Measurements from ENCODE around the gene CCDC78.
"Not testable (repeated sequence)": the region's sequence is repeated elsewhere in the genome, so short reads cannot be mapped to it uniquely, and the experiment has no call there.

Gene CCDC78

GRCh38 chr16:692356-693108 lies 33.7 kb downstream of the CCDC78 start:
- Histone ChIP-seq H3K79me1 (ENCODE audit: low read depth, low read length) (peaks cover 15% of the 10 kb centered on the region), H3K4me2 (ENCODE audit: insufficient read depth, low read length, poor library complexity, severe bottlenecking) (no peak overlapping the region), H3K36me3 (replicated peaks in 1 of 2; ENCODE audit: control insufficient read depth in 2 of 2, insufficient read depth in 2 of 2, low read length in 2 of 2) (peaks cover 4 to 6% of the 10 kb centered on the region in 2 donors), H3K4ac (ENCODE audit: low read length) (no peak overlapping the region), H2BK15ac (ENCODE audit: low read length) (no peak overlapping the region), H3K18ac (ENCODE audit: low read length) (no peak overlapping the region), H3K14ac (ENCODE audit: low read length) (no peak overlapping the region), H3K23ac (ENCODE audit: low read depth, low read length, poor library complexity) (no peak overlapping the region), H3K27me3 (ENCODE audit: control insufficient read depth in 3 of 3, insufficient read depth in 3 of 3, low read depth in 1 of 3, low read length in 3 of 3) (peaks cover 10 to 57% (median 28%) of the 10 kb centered on the region in 3 experiments), H3K4me3 (ENCODE audit: low read length in 2 of 2) (no peak overlapping the region), H2AFZ (ENCODE audit: low read length) (no peak overlapping the region), H2BK120ac (ENCODE audit: low read depth, low read length) (no peak overlapping the region), H4K91ac (ENCODE audit: low read depth, low read length, poor library complexity) (no peak overlapping the region), H3K27ac (replicated peaks; ENCODE audit: low read length) (no peak overlapping the region), H2AK5ac (ENCODE audit: low read depth, low read length) (peak overlapping the region; percentile 56), H2BK12ac (ENCODE audit: low read length) (no peak overlapping the region), H4K8ac (ENCODE audit: low read depth, low read length) (no peak overlapping the region), H3K9ac (ENCODE audit: low read depth, low read length, poor library complexity) (no peak overlapping the region), H2BK5ac (ENCODE audit: low read length) (no peak overlapping the region), H3K4me1 (ENCODE audit: control insufficient read depth in 2 of 2, insufficient read depth in 1 of 2, low read depth in 1 of 2, low read length in 2 of 2) (peaks cover 4 to 13% of the 10 kb centered on the region in 2 donors), H3K9me3 (replicated peaks in 1 of 2; ENCODE audit: control insufficient read depth in 2 of 2, insufficient read depth in 1 of 2, low read depth in 1 of 2, low read length in 2 of 2) (peaks cover 0 to 6% of the 10 kb centered on the region in 2 donors)
- WGBS, 2 donors (ENCODE audit: extremely low coverage in 2 of 2, insufficient read length in 2 of 2, insufficient replicate concordance in 1 of 2), result no CpG with 5 or more reads among the region's 10 CpGs
- DNase-seq (ENCODE audit: low spot score), result no peak

GRCh38 chr16:691242-691641 lies 35.0 kb downstream of the CCDC78 start:
- H2BK5ac ChIP-seq (ENCODE audit: low read length); DNase-seq (ENCODE audit: low spot score); H2BK15ac ChIP-seq (ENCODE audit: low read length); H4K91ac ChIP-seq (ENCODE audit: low read depth, low read length, poor library complexity); H2AFZ ChIP-seq (ENCODE audit: low read length); H3K23ac ChIP-seq (ENCODE audit: low read depth, low read length, poor library complexity); H3K4me2 ChIP-seq (ENCODE audit: insufficient read depth, low read length, poor library complexity, severe bottlenecking); H3K9ac ChIP-seq (ENCODE audit: low read depth, low read length, poor library complexity); H3K14ac ChIP-seq (ENCODE audit: low read length); H3K27ac ChIP-seq (replicated peaks; ENCODE audit: low read length); H4K8ac ChIP-seq (ENCODE audit: low read depth, low read length); H2BK120ac ChIP-seq (ENCODE audit: low read depth, low read length); H3K9me3 ChIP-seq (replicated peaks in 1 of 2; ENCODE audit: control insufficient read depth in 2 of 2, insufficient read depth in 1 of 2, low read depth in 1 of 2, low read length in 2 of 2); H3K4ac ChIP-seq (ENCODE audit: low read length); H3K18ac ChIP-seq (ENCODE audit: low read length): not testable (repeated sequence)
- H3K79me1 ChIP-seq (ENCODE audit: low read depth, low read length), result peaks cover 15% of the 10 kb centered on the region
- peaks cover 10 to 47% (median 28%) of the 10 kb centered on the region in 3 experiments for H3K27me3 ChIP-seq (ENCODE audit: control insufficient read depth in 3 of 3, insufficient read depth in 3 of 3, low read depth in 1 of 3, low read length in 3 of 3)
- H3K36me3 ChIP-seq (replicated peaks in 1 of 2; ENCODE audit: control insufficient read depth in 2 of 2, insufficient read depth in 2 of 2, low read length in 2 of 2), result peaks cover 13 to 19% of the 10 kb centered on the region in 2 donors
- H3K4me1 ChIP-seq (ENCODE audit: control insufficient read depth in 2 of 2, insufficient read depth in 1 of 2, low read depth in 1 of 2, low read length in 2 of 2), result peaks cover 4 to 13% of the 10 kb centered on the region in 2 donors
- peak overlapping the region; percentile 0 for H2BK12ac ChIP-seq (ENCODE audit: low read length)
- peak overlapping the region; percentile 53 for H2AK5ac ChIP-seq (ENCODE audit: low read depth, low read length)
- H3K4me3 ChIP-seq (ENCODE audit: low read length in 2 of 2), result peak overlapping the region in 1 of 2 donors; percentile 62
- WGBS, 2 donors (ENCODE audit: extremely low coverage in 2 of 2, insufficient read length in 2 of 2, insufficient replicate concordance in 1 of 2), result no CpG with 5 or more reads among the region's 16 CpGs

GRCh38 chr16:689175-689897 lies 36.9 kb downstream of the CCDC78 start:
- Histone ChIP-seq H3K36me3 (replicated peaks in 1 of 2; ENCODE audit: control insufficient read depth in 2 of 2, insufficient read depth in 2 of 2, low read length in 2 of 2) (peaks cover 21 to 37% of the 10 kb centered on the region in 2 donors), H3K4ac (ENCODE audit: low read length) (no peak overlapping the region), H4K8ac (ENCODE audit: low read depth, low read length) (peak overlapping the region; percentile 83), H2BK15ac (ENCODE audit: low read length) (no peak overlapping the region), H3K27ac (replicated peaks; ENCODE audit: low read length) (no peak overlapping the region), H3K23ac (ENCODE audit: low read depth, low read length, poor library complexity) (peak overlapping the region; percentile 26), H3K14ac (ENCODE audit: low read length) (no peak overlapping the region), H3K4me2 (ENCODE audit: insufficient read depth, low read length, poor library complexity, severe bottlenecking) (peak overlapping the region; percentile 82), H2BK5ac (ENCODE audit: low read length) (no peak overlapping the region), H3K4me1 (ENCODE audit: control insufficient read depth in 2 of 2, insufficient read depth in 1 of 2, low read depth in 1 of 2, low read length in 2 of 2) (peaks cover 4 to 9% of the 10 kb centered on the region in 2 donors), H3K4me3 (ENCODE audit: low read length in 2 of 2) (peak overlapping the region; percentile 78 to 89), H2BK120ac (ENCODE audit: low read depth, low read length) (no peak overlapping the region), H3K9ac (ENCODE audit: low read depth, low read length, poor library complexity) (peak overlapping the region; percentile 78), H2AK5ac (ENCODE audit: low read depth, low read length) (peak overlapping the region; percentile 33), H3K18ac (ENCODE audit: low read length) (no peak overlapping the region), H3K79me1 (ENCODE audit: low read depth, low read length) (peaks cover 17% of the 10 kb centered on the region), H3K9me3 (replicated peaks in 1 of 2; ENCODE audit: control insufficient read depth in 2 of 2, insufficient read depth in 1 of 2, low read depth in 1 of 2, low read length in 2 of 2) (peaks cover 0 to 2% of the 10 kb centered on the region in 2 donors), H2AFZ (ENCODE audit: low read length) (peak overlapping the region; percentile 92), H4K91ac (ENCODE audit: low read depth, low read length, poor library complexity) (no peak overlapping the region), H3K27me3 (ENCODE audit: control insufficient read depth in 3 of 3, insufficient read depth in 3 of 3, low read depth in 1 of 3, low read length in 3 of 3) (peaks cover 4 to 27% (median 14%) of the 10 kb centered on the region in 3 experiments), H2BK12ac (ENCODE audit: low read length) (no peak overlapping the region)
- no peak for DNase-seq (ENCODE audit: low spot score)
- WGBS, 2 donors (ENCODE audit: extremely low coverage in 2 of 2, insufficient read length in 2 of 2, insufficient replicate concordance in 1 of 2), result no CpG with 5 or more reads among the region's 26 CpGs

GRCh38 chr16:687499-687898 lies 38.7 kb downstream of the CCDC78 start:
- Histone ChIP-seq H3K79me1 (ENCODE audit: low read depth, low read length) (peaks cover 30% of the 10 kb centered on the region), H3K4ac (ENCODE audit: low read length) (no peak overlapping the region), H3K4me3 (ENCODE audit: low read length in 2 of 2) (no peak overlapping the region), H3K27me3 (ENCODE audit: control insufficient read depth in 3 of 3, insufficient read depth in 3 of 3, low read depth in 1 of 3, low read length in 3 of 3) (peaks cover 0 to 9% (median 2%) of the 10 kb centered on the region in 3 experiments), H2BK15ac (ENCODE audit: low read length) (no peak overlapping the region), H3K4me2 (ENCODE audit: insufficient read depth, low read length, poor library complexity, severe bottlenecking) (no peak overlapping the region), H3K9ac (ENCODE audit: low read depth, low read length, poor library complexity) (no peak overlapping the region), H3K27ac (replicated peaks; ENCODE audit: low read length) (no peak overlapping the region), H3K36me3 (replicated peaks in 1 of 2; ENCODE audit: control insufficient read depth in 2 of 2, insufficient read depth in 2 of 2, low read length in 2 of 2) (peaks cover 29 to 51% of the 10 kb centered on the region in 2 donors), H4K91ac (ENCODE audit: low read depth, low read length, poor library complexity) (no peak overlapping the region), H2AFZ (ENCODE audit: low read length) (no peak overlapping the region), H3K9me3 (replicated peaks in 1 of 2; ENCODE audit: control insufficient read depth in 2 of 2, insufficient read depth in 1 of 2, low read depth in 1 of 2, low read length in 2 of 2) (peaks cover 0 to 2% of the 10 kb centered on the region in 2 donors), H3K4me1 (ENCODE audit: control insufficient read depth in 2 of 2, insufficient read depth in 1 of 2, low read depth in 1 of 2, low read length in 2 of 2) (peaks cover 4 to 13% of the 10 kb centered on the region in 2 donors), H2BK5ac (ENCODE audit: low read length) (peak overlapping the region; percentile 53), H2BK12ac (ENCODE audit: low read length) (no peak overlapping the region), H3K23ac (ENCODE audit: low read depth, low read length, poor library complexity) (peak overlapping the region; percentile 20), H4K8ac (ENCODE audit: low read depth, low read length) (no peak overlapping the region), H2AK5ac (ENCODE audit: low read depth, low read length) (no peak overlapping the region), H3K18ac (ENCODE audit: low read length) (no peak overlapping the region), H2BK120ac (ENCODE audit: low read depth, low read length) (no peak overlapping the region), H3K14ac (ENCODE audit: low read length) (no peak overlapping the region)
- DNase-seq (ENCODE audit: low spot score), result no peak
- WGBS, 2 donors (ENCODE audit: extremely low coverage in 2 of 2, insufficient read length in 2 of 2, insufficient replicate concordance in 1 of 2), result no CpG with 5 or more reads among the region's 19 CpGs

Data from neuronal stem cell (in vitro differentiated cells).